Hepatocyte (in vitro differentiated cells): Measurements from ENCODE around the gene OR9A2. TPM values are rescaled to one million over a fixed set of nuclear protein-coding genes. Genes with fewer than 3 reads are reported as not detected.

Experiments
- DNase-seq: peaks from one replicate; pipeline ENCODE4 v3.0.0-alpha.2; 2016; ENCODE audit warnings: low spot score
- H2AFZ ChIP-seq: fragments of 200-600 bp; sonication (generic); 2 replicates; pipeline ENCODE4 v1.6.0; 2016; ENCODE audit warnings: antibody characterized with exemption, mild to moderate bottlenecking
- H3K27ac ChIP-seq: fragments of 200-600 bp; sonication (generic); 2 replicates; pipeline ENCODE4 v1.5.1; 2016; ENCODE audit warnings: mild to moderate bottlenecking
- H3K27me3 ChIP-seq: fragments of 200-600 bp; sonication (generic); 2 replicates; pipeline ENCODE4 v1.6.1; 2016
- H3K36me3 ChIP-seq: fragments of 200-600 bp; sonication (generic); replicated peaks from 2 replicates; pipeline ENCODE4 v1.5.1; 2016; ENCODE audit warnings: low read depth; ENCODE audit not compliant: insufficient read depth
- H3K4me1 ChIP-seq: fragments of 200-600 bp; sonication (generic); 2 replicates; pipeline ENCODE4 v1.5.1; 2016; ENCODE audit warnings: mild to moderate bottlenecking, moderate library complexity; ENCODE audit not compliant: insufficient read depth
- H3K4me2 ChIP-seq: fragments of 200-600 bp; sonication (generic); 2 replicates; pipeline ENCODE4 v1.6.0; 2016
- H3K4me3 ChIP-seq: fragments of 200-600 bp; sonication (generic); 2 replicates; pipeline ENCODE4 v1.5.1; 2016; ENCODE audit warnings: mild to moderate bottlenecking
- H3K79me2 ChIP-seq: fragments of 200-600 bp; sonication (generic); 2 replicates; pipeline ENCODE4 v1.6.0; 2017; ENCODE audit warnings: mild to moderate bottlenecking
- H3K9me2 ChIP-seq: fragments of 200-600 bp; sonication (generic); replicated peaks from 2 replicates; pipeline ENCODE4 v1.6.0; 2017; ENCODE audit warnings: mild to moderate bottlenecking; ENCODE audit not compliant: insufficient read depth
- H3K9me3 ChIP-seq: fragments of 200-600 bp; sonication (generic); 2 replicates; pipeline ENCODE4 v1.5.1; 2016; ENCODE audit warnings: low read depth, mild to moderate bottlenecking
- H4K20me1 ChIP-seq: fragments of 200-600 bp; sonication (generic); 2 replicates; pipeline ENCODE4 v1.6.0; 2016; ENCODE audit warnings: mild to moderate bottlenecking; ENCODE audit not compliant: insufficient read depth, poor library complexity, severe bottlenecking
- EZH2 ChIP-seq: fragments of 200-600 bp; sonication (generic); IDR thresholded peaks from 2 replicates; pipeline ENCODE4 v1.6.1; 2016; ENCODE audit warnings: antibody characterized with exemption, mild to moderate bottlenecking, borderline replicate concordance
- EZH2phosphoT487 ChIP-seq: fragments of 200-600 bp; sonication (generic); IDR thresholded peaks from one replicate; pipeline ENCODE4 v1.6.1; 2018; ENCODE audit warnings: antibody characterized with exemption, mild to moderate bottlenecking, low read depth, moderate library complexity; ENCODE audit not compliant: unreplicated experiment, severe bottlenecking
- WGBS: methylation state at CpG from one replicate; pipeline ENCODE4 v1.1.6; 2016; ENCODE audit warnings: low lambda C conversion rate; ENCODE audit errors: missing lambda C conversion rate; 5-methylcytosine and 5-hydroxymethylcytosine counted together
- polyA plus RNA-seq: library from polyadenylated mRNA; unstranded; fragments of >200 nt; fragmentation: Nextera tagmentation; extraction: Ambion mirVana; gene quantifications from 2 replicates; pipeline ENCODE4 v1.2.1, GENCODE V29; 2016
- total RNA-seq: library from RNA; depleted of rRNA; stranded (reverse); fragments of >200 nt; gene quantifications from 2 replicates; pipeline ENCODE4 v1.2.3, GENCODE V29; 2014
- TF ChIP-seq, protein P1 (sequence below): fragments of 200-600 bp; sonication (generic); IDR thresholded peaks from 2 replicates; pipeline ENCODE4 v1.5.1; 2016; ENCODE audit warnings: antibody characterized with exemption, mild to moderate bottlenecking; ENCODE audit not compliant: poor library complexity

OR9A2 gene
- total and polyA plus RNA-seq, 2 experiments from 2014 or later, result not detected

- no peak for DNase-seq
- no peak overlapping the region for H2AFZ ChIP-seq
- no peak overlapping the region for H3K27ac ChIP-seq
- TF ChIP-seq EZH2phosphoT487, result no peak
- TF ChIP-seq, protein P1, sequence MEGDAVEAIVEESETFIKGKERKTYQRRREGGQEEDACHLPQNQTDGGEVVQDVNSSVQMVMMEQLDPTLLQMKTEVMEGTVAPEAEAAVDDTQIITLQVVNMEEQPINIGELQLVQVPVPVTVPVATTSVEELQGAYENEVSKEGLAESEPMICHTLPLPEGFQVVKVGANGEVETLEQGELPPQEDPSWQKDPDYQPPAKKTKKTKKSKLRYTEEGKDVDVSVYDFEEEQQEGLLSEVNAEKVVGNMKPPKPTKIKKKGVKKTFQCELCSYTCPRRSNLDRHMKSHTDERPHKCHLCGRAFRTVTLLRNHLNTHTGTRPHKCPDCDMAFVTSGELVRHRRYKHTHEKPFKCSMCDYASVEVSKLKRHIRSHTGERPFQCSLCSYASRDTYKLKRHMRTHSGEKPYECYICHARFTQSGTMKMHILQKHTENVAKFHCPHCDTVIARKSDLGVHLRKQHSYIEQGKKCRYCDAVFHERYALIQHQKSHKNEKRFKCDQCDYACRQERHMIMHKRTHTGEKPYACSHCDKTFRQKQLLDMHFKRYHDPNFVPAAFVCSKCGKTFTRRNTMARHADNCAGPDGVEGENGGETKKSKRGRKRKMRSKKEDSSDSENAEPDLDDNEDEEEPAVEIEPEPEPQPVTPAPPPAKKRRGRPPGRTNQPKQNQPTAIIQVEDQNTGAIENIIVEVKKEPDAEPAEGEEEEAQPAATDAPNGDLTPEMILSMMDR, result no peak
- H3K9me3 ChIP-seq, result no peaks in the 10 kb centered on the region
- H3K79me2 ChIP-seq, result no peaks in the 10 kb centered on the region
- no peaks in the 10 kb centered on the region for H3K9me2 ChIP-seq
- 98% methylated on average over 6 of the region's 6 CpGs for WGBS
- peaks cover 24% of the 10 kb centered on the region for H3K4me1 ChIP-seq
- no peaks in the 10 kb centered on the region for H3K36me3 ChIP-seq
- no peaks in the 10 kb centered on the region for H4K20me1 ChIP-seq
- no peak overlapping the region for H3K4me2 ChIP-seq
- no peak overlapping the region for H3K4me3 ChIP-seq
- no peaks in the 10 kb centered on the region for H3K27me3 ChIP-seq
Observed at GRCh38 chr7:143041346-143041745, 14.4 kb upstream of the OR9A2 start.

DNA sequence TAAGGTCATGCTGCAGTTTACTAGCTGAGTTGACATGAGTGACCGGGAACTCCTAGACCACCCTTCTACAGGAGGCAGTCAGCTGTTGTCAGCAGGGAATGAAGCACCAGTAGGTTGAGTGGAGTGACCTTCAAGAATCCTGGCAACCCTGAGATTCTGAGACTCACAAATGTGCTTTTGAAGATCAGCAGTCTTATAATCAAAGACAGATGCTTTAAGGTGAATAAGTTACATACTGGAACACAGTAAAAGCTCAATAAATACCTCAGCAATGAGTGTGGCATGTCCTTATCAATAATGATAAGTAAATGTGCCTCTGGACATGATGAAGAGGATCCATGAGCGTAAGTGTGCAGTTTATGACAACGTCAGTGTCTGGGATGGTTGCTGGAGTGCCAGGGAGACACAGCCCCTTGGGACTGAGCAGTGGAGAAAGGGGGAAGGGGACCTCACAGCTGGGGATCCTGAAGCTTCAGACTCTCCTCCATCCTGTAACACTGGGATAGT lies 13.3 kb upstream of the OR9A2 start:
- no peaks in the 10 kb centered on the region for H3K9me3 ChIP-seq
- no peaks in the 10 kb centered on the region for H3K9me2 ChIP-seq
- H3K4me3 ChIP-seq, result no peak overlapping the region
- peaks cover 24% of the 10 kb centered on the region for H3K4me1 ChIP-seq
- no peak overlapping the region for H3K27ac ChIP-seq
- H2AFZ ChIP-seq, result no peak overlapping the region
- DNase-seq, result peak; percentile 19
- WGBS, result 41% methylated on average over 3 of the region's 3 CpGs
- no peaks in the 10 kb centered on the region for H4K20me1 ChIP-seq
- H3K79me2 ChIP-seq, result no peaks in the 10 kb centered on the region
- no peaks in the 10 kb centered on the region for H3K27me3 ChIP-seq
- no peaks in the 10 kb centered on the region for H3K36me3 ChIP-seq
- no peak overlapping the region for H3K4me2 ChIP-seq
- TF ChIP-seq EZH2phosphoT487, result no peak
- TF ChIP-seq EZH2, result no peak
- TF ChIP-seq, protein P1, result no peak

DNA sequence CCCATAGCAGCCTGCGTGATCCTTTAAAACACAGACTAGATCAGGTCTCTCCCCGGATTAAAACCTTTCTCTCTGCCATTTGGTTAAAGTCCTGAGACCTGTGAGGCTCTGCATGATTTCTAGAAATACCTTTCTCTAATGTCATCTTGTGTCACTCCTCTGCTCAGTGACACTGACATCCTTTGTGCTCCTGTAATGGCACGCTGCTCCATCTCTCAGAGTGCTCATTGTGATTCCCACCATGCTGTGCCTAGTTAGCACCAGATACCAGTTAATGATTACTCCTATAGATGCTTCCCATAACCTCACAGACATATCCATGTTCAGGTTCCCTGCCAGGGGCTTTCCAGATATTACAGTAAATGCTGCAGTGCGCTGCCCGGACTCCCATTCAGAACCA lies 11.7 kb upstream of the OR9A2 start:
- no peaks in the 10 kb centered on the region for H3K9me3 ChIP-seq
- H3K36me3 ChIP-seq, result no peaks in the 10 kb centered on the region
- no peak overlapping the region for H2AFZ ChIP-seq
- DNase-seq, result no peak
- peaks cover 20% of the 10 kb centered on the region for H3K4me1 ChIP-seq
- 88% methylated on average over 5 of the region's 5 CpGs for WGBS
- TF ChIP-seq EZH2phosphoT487, result no peak
- TF ChIP-seq, protein P1, result no peak
- no peak for TF ChIP-seq EZH2
- H3K27ac ChIP-seq, result no peak overlapping the region
- no peak overlapping the region for H3K4me2 ChIP-seq
- no peaks in the 10 kb centered on the region for H3K79me2 ChIP-seq
- H3K9me2 ChIP-seq, result no peaks in the 10 kb centered on the region
- H3K27me3 ChIP-seq, result no peaks in the 10 kb centered on the region
- H3K4me3 ChIP-seq, result no peak overlapping the region
- H4K20me1 ChIP-seq, result no peaks in the 10 kb centered on the region

GRCh38 chr7:143027683-143028082 lies 751 bp upstream of the OR9A2 start:
- Histone ChIP-seq H3K4me1 (no peaks in the 10 kb centered on the region), H3K36me3 (no peaks in the 10 kb centered on the region), H3K27ac (no peak overlapping the region), H3K79me2 (no peaks in the 10 kb centered on the region), H3K4me3 (no peak overlapping the region), H3K27me3 (no peaks in the 10 kb centered on the region), H3K9me2 (no peaks in the 10 kb centered on the region), H3K9me3 (no peaks in the 10 kb centered on the region), H3K4me2 (no peak overlapping the region), H4K20me1 (no peaks in the 10 kb centered on the region), H2AFZ (no peak overlapping the region)
- DNase-seq, result no peak
- 95% methylated on average over 2 of the region's 2 CpGs for WGBS
- TF ChIP-seq EZH2phosphoT487 (no peak), EZH2 (no peak)
- TF ChIP-seq, protein P1, result no peak
